ENCODE measurements around the gene DHRS4.

- TF ChIP-seq ZBTB8A (IDR thresholded peaks at IDR 0.05; ENCODE audit: partially characterized antibody) (no peak), ZNF699 (CRISPR knock-in tag; IDR thresholded peaks at IDR 0.05; ENCODE audit: insufficient replicate concordance) (no peak), ATF1 (CRISPR knock-in tag; IDR thresholded peaks at IDR 0.05) (no peak), ATF1 (tag; IDR thresholded peaks at IDR 0.05) (no peak), U2AF1 (optimal IDR thresholded peaks at IDR 0.05; ENCODE audit: low read depth, low read length) (no peak), ZNF140 (CRISPR knock-in tag; IDR thresholded peaks at IDR 0.05) (no peak), HDGF (IDR thresholded peaks at IDR 0.05) (no peak), TRIM24 (IDR thresholded peaks at IDR 0.05) (no peak), TGIF2 (CRISPR knock-in tag; IDR thresholded peaks at IDR 0.05) (no peak), CEBPZ (IDR thresholded peaks at IDR 0.05; ENCODE audit: borderline replicate concordance, low read depth, low read length) (no peak), POLR2A (conservative IDR thresholded peaks at IDR 0.05) (no peak), KHSRP (IDR thresholded peaks at IDR 0.05) (no peak), MYBL2 (IDR thresholded peaks at IDR 0.05; ENCODE audit: low read depth) (no peak), MYBL2 (CRISPR knock-in tag; IDR thresholded peaks at IDR 0.05; ENCODE audit: borderline replicate concordance) (no peak)
Observed at GRCh38 chr14:23933742-23934128, 19.8 kb upstream of the DHRS4 start.
